ENCODE data around the gene CPLX4.

DNA sequence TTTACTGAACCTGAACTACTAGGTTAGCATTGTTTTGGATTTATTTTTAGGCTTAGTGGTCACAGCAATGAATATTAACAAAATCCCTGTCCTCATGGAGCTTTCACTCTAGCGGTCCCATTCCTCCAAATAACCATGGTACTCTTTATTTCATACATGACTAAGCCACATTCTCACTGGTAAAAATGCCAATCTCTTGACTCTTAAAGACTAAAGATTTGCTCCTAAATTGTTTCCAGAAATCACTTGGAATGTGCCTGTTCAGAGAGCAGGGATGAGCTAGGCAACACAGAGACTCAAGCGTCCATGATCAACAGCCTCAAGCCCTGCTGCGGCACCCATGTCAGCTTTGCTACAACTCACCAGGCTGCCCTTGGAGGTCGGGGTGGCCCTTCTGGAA is 27.1 kb upstream of the CPLX4 start:
- TF ChIP-seq EZH2 (IDR thresholded peaks at IDR 0.05; ENCODE audit: borderline replicate concordance, low read length): no peak
- TF ChIP-seq, protein P1, sequence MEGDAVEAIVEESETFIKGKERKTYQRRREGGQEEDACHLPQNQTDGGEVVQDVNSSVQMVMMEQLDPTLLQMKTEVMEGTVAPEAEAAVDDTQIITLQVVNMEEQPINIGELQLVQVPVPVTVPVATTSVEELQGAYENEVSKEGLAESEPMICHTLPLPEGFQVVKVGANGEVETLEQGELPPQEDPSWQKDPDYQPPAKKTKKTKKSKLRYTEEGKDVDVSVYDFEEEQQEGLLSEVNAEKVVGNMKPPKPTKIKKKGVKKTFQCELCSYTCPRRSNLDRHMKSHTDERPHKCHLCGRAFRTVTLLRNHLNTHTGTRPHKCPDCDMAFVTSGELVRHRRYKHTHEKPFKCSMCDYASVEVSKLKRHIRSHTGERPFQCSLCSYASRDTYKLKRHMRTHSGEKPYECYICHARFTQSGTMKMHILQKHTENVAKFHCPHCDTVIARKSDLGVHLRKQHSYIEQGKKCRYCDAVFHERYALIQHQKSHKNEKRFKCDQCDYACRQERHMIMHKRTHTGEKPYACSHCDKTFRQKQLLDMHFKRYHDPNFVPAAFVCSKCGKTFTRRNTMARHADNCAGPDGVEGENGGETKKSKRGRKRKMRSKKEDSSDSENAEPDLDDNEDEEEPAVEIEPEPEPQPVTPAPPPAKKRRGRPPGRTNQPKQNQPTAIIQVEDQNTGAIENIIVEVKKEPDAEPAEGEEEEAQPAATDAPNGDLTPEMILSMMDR (IDR thresholded peaks at IDR 0.05; ENCODE audit: low read length): no peak
